ENCODE measurements around the gene BCL2L2.
A peak's percentile ranks its signal among the peaks of the same experiment; 100 is the strongest.
"Not testable (repeated sequence)": the region's sequence is repeated elsewhere in the genome, so short reads cannot be mapped to it uniquely, and the experiment has no call there.

Gene BCL2L2

DNA sequence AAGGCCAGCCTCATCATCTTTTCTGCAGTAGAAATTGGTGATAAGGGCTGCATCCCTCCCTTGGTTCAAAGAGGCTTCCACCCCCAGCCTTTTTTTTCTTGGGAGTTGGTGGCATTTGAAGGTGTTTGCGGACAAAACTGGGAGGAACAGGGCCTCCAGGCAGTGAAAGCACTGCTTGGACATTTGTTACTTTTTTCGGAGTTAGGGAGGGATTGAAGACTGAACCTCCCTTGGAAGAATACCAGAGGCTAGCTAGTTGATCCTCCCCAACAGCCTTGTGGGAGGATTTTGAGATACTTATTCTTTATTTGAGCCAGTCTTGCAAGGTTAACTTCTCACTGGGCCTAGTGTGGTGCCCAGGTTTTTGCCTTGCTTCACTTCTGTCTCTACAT lies 17.8 kb downstream of the BCL2L2 start:
- DNase-seq (ENCODE audit: low spot score), result no peak

DNA sequence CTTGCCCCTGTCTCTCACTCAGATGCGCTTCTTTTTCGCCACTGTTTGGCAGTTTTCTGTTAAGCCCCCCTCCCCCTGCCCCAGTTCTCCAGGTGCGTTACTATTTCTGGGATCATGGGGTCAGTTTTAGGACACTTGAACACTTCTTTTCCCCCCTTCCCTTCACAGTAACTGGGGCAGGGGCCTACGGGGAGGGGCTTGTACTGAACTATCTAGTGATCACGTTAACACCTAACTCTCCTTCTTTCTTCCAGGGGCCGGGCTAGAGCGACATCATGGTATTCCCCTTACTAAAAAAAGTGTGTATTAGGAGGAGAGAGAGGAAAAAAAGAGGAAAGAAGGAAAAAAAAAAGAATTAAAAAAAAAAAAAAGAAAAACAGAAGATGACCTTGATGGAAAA lies 18.4 kb downstream of the BCL2L2 start:
- DNase-seq (ENCODE audit: low spot score), result no peak

DNA sequence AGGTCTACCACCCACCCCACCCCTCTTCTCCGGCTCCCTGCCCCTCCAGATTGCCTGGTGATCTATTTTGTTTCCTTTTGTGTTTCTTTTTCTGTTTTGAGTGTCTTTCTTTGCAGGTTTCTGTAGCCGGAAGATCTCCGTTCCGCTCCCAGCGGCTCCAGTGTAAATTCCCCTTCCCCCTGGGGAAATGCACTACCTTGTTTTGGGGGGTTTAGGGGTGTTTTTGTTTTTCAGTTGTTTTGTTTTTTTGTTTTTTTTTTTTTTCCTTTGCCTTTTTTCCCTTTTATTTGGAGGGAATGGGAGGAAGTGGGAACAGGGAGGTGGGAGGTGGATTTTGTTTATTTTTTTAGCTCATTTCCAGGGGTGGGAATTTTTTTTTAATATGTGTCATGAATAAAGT lies 19.1 kb downstream of the BCL2L2 start:
- not testable (repeated sequence) for DNase-seq (ENCODE audit: low spot score)

DNA sequence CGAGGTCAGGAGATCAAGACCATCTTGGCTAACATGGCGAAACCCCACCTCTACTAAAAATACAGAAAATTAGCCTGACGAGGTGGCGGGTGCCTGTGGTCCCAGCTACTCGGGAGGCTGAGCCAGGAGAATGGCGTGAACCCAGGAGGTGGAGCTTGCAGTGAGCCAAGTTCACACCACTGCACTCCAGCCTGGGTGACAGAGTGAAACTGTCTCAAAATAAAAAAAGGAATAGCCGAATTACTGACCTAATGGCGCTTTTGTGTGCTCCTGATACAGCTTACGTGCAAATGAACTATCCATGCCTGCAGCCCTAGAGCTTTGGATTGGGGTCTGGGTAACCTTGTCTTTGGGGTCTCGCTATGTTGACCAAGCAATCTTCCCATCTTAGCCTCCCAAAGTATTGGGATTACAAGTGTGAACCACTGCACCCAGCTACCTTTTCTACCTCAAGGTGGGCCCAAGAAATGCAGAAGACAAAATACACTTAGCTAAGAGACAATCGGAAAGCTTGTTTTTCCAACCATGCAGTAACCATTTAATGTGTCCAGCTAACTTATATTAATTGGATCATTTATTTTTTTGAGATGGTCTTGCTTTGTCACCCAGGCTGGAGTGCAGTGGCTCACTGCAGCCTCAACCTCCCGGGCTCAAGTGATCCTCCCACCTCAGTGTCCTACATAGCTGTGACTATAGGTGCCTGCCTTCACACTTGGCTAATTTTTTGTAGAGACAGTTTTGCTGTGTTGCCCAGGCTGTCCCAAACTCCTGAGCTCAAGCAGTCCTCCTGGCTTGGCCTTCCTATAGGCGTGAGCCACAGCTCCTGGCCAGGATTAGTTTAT lies 20.1 kb downstream of the BCL2L2 start:
- DNase-seq (ENCODE audit: low spot score), result no peak

DNA sequence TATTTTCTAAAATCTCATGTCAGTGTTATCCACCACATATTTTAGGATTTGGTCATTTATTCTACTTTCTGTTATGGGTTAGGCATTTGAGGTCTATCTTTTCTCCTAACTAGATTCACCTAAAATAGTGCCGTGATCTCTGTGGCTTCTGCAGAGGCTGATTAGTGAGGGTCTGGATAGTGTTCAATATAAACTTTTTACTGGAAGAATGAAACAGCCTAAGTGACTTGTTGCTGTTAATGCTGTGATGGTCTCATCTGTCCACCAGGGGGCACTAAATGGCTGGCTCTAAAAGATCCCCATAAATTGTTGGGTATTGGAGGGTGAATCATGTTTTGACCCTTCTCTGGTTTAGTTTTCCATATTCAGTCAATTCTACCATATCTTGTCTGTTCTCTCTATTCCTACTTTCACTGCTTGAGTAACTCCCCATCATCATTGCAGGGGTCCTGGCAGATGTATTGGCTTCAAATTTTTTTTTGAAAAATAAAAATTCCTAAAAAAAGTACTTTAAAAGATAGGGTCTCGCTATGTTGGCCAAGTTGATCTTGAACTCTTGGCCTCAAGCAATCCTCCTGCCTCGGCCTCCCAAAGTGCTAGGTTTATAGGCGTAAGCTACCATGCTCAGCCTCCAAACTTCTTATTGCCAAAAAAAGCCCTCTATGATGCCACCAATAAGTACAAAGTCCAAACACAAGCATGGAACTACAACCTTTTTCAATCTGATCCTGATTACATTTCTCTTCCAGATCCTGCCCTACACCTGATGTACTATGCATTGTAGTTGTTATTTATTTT lies 21.5 kb downstream of the BCL2L2 start:
- peak; percentile 81 for DNase-seq (ENCODE audit: low spot score)

DNA sequence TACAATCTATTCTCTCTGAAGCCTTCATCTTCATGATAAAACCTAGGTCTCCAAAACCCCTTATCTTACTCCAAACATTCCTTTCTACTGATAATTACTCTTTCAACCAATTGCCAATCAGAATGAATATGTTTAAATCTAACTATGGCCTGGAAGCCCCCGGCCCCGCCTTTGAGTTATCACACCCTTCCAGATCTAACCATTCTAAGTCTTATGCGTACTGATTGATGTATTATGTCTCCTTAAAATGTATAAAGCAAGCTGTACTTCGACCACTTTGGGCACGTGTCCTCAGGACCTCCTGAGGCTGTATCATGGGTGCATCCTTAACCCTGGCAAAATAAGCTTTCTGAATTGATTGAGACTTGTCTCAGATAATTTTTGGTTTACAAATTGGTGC lies 29.0 kb downstream of the BCL2L2 start:
- no peak for DNase-seq (ENCODE audit: low spot score)

DNA sequence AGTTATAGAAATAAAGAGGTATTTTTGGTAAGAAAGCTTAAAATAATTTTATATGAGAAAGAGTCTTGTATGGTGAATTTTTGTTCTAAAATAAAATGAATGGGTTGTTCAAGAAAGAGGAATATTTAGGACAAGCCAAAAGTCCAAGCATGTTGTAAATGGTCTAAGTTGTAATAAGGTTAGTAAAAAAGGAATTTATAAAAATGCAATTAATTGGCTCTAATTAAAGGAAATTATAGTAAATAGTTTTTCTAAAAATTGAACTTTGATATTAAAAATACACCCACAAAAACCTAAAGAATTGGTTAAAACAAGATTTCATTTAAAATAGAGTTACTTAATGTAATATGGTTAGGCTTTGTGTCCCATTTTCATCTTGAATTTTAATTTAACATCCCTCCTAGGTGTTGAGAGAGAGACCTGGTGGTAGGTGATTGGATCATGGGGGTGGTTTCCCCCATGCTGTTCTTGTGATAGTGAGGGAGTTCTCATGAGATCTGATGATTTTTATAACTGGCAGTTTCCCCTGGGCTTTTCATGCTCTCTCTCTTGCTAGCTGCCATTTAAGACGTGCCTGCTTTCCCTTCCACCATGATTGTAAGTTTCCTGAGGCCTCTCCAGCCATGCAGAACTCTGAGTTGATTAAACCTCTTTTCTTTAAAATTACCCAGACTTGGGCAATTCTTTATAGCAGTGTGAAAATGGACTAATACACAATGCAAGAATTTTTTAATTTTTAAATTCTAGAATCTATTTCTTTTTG lies 33.1 kb downstream of the BCL2L2 start:
- no peak for DNase-seq (ENCODE audit: low spot score)

DNA sequence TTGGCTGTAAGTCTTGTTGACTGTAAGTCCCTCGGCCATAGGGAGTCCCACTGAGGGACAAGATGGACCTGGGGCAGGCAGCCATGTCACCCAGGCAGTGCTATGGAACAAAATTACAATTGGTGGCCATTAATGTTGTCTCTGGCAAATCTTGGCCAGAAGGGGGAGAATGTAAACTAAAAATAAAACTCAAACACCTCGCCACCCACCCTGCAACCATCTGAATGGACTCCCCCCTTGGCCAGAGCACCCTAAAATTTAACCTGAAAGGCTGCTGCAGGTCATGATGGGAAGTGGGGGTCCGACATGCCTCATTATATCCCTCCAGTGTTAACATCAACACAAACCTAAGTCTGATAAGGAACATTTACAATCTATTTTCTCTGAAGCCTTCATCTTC lies 37.8 kb downstream of the BCL2L2 start:
- peak; percentile 3 for DNase-seq (ENCODE audit: low spot score)

DNA sequence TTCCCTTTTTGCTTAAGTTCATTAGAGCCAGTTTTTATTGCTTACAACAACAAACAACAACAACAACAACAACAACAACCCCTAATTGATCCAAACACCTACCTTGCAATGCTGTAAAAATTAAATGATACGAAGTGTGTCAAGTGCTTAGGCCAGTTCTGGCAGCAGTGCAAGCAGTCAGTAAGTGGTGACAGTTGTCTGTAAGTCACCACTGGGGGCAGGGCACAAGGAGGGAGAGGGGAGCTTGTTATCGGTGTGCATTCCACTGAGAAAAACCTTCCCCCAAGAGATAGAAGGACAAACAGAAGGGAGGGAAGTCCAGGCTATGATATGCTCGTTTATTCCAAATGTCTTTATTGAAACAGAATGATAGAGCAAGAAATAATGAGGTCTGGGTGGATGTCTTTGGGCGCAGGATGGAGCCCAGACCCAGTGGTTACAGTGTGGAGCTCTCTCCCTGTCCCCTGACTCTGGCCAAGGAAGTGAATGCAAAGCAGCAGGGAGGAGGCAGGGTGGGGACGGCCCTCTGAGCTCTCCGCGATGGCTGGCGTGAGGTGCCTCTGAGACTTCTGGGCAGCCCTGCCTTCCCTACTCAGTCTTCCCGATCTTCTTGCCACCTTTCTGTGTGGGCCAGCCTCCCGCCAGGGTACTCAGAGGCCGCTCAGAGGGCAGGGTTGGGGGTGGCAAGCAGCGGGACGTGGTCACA lies 39.5 kb downstream of the BCL2L2 start:
- peak; percentile 5 for DNase-seq (ENCODE audit: low spot score)

DNA sequence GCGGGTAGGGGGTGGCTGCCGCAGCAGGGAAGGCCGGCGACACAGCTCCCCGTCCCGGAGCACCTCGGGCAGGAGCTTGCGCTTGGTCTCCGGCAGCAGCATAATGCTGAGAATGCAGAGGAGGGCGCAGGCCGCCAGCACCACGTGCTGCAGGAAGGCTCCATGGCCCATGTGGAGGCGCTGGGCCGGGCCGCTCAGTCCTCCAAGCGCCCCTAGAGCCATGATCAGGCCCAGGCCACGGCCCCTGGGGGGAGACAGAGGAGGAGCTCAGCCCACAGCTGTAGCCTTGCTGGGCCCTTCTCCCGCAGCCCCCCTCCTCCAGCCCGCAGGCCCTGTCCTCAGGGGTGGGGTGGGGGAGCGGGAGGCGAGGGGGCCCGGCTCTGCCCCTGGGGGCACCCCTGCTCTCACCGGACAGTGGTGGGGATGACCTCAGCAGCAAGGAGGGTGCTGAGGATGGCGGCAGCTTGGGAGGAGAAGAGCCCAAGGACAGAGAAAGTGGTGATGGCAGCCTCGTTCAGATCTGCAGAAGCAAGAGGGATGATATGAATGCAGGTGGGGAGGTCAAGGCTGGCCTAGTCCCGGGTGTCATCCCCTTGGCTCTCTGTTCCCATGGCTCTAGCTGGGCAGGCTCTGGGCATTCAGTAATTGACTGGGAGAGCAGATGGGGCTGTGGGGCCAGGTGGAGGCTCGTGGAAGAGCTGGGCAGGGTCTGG lies 40.2 kb downstream of the BCL2L2 start:
- peak; percentile 3 for DNase-seq (ENCODE audit: low spot score)

DNA sequence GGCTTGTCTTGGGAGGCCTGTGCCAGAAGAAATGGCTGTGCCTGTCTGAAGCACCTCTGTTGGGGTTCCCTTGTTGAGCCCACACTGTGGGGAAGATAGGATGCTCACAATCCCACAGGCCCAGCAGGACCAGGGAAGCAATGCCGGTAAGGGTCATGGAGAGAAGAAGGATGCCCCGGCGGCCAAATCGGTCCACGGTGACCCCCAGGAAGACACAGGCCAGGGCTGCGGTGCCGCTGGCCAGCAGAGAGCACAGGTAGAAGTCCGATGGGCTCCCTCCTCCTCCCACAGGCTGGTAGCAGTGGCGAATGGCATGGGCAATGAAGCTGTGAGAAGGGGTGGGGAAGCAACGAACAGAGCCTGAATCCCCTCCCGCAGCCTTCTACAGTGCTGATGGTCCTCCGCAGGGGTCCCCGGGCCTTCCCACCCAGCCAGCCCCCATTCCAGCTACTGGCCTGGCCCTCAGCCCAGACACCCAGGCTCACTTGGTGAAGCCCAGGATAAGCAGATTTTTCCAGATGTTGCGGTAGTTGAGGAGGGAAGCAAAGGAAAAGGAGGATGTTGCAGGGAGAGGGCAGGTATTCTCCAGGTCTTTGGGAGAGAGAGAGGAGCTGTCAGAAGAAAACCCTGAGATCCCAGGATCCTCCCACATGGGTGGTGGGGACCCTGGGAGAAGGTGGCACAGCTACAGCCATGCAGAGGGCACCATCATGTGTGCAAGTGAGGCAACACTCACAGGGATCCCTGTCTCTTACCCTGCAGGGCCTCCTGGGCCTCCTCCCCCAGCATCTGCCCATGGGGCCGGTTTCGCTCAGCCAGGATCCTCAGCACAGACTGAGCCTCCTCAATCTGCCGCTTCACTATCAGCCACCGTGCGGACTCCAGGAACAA lies 41.0 kb downstream of the BCL2L2 start:
- peak; percentile 7 for DNase-seq (ENCODE audit: low spot score)

DNA sequence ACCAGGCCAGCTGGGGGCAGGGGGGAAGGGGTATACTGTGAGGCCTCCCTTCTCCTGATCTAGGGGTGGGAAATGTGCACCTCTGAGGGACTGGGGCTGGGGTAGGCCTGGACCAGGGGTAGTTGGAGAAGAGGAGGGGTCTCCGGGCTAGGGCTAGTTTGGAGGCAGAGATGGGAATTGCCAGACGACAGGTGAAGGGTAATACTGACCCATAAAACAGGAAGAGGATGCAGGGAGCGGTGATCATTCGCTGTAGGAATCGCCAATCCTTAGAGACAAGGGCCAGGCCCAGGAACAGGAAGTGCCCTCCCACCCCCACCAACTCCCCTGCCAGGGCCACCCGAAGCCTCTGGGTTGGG lies 41.6 kb downstream of the BCL2L2 start:
- DNase-seq (ENCODE audit: low spot score), result peak; percentile 4

DNA sequence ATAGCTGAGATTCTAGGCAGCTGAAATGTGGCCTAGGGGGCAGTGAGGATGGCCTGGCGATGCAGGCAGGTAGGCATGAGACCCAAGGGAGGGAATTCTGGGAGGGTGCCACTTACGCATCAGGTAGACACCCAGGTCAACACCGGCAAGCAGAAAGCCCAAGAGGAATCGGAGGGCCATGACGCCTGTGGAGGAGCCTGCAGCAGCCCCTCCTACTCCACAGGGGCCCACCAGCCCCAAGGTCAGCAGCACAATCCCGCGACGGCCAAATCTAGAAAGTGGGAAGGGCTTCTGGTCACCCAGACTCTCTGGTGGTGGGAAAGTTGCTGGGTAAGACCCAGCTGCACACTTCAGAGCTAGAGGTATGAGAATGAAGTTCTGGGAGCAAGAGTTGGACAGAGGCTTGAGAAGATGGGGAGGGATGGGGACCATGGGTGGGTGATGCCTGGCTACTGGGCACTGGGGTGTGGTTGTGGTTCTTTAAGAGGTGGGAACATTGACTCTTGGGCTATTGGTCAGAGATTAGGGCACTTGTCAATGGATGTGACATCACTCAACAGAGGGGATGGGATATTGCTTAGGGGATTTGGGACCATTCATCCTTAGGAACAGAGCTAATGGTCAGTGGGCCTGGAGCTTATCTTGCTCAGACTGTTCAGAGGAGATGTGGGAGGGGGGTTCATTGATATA lies 42.7 kb downstream of the BCL2L2 start:
- DNase-seq (ENCODE audit: low spot score), result peak; percentile 5

DNA sequence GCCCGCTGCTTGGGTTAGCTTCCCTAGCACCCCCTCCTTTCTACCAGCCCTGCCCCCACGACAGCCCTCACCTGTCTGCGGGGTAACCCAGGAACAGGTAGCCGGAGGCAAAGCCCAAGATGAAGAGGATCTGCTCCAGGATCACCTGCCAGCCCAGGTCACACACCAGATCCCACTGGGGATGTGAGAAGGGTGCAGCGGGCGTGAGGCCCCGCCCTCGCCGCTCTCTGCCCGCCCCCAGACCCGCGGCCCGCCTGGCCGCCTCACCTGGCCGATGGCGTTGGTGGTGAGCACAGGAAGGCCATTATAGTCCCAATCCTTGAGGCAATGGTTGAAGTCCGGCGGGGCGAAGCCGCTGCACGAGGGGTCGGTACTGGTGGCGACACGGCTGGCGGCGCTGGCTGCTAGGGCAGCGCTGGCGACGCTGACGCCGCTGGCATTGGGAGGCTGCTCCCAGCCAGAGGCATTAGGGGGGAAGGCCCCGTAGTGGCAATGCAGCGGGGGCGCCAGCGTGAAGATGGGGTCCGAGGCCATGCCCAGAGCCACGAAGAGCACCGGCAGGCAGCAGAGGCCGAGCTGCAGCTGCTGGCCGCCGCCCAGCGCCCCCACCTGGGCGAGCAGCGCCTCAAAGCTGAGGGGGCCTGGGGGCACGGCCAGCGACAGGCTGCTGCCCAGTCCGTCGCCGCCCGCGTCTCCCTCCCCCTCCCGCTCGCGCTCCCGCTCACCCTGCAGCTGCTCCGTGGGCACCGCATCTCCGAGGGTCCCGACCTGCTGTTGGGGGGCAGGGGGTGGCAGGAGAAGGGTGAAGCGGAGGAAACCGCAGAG lies 45.3 kb downstream of the BCL2L2 start:
- peak; percentile 33 for DNase-seq (ENCODE audit: low spot score)

DNA sequence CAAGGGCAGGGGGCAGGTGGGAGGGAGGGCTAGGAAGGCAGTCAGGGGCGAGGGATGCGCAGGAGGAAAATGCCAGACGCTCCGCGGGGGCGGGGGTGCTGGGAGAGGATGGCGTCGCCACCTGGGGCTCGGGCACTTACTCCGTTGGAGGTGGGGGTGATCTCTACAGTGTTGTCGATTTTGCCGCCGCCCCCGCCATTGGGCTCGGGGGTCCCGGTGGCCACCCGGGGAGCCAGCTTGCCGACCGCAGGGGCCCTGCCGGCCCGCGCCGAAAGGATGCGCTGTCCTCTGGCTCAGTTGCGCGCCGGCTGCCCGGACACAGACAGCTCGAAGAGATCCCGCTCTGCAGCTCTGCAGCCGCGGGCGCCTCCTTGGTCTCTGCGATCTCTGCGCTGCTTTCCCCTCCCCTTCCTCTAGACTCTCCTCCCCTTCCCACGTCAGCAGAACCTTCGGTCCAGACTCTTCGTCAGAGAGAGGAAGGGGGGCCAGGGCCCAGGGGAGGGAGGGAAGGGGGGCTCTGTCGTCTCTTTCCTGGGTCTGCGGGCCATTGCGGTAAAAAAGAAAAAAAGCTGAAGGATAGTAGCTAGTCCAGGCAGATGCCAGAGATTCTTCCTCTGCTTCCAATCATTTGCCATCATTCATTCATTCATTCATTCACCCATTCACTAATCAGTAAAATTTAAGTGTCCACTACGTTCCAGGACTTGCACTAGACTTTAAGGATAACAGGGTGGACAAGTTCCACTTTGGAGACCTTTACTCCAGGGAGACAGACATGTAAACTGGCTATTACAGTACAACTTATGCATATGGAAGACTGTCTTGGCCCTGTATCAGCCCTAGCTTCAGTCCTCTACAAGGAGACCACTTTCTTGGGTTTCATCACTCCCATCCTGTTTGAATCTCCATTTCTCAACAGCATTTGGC lies 46.1 kb downstream of the BCL2L2 start, which contains the start of gene SLC22A17:
SLC22A17 (minus strand) TSS at position 382 of the 927 bp plus-strand sequence.
- DNase-seq (ENCODE audit: low spot score), result peak; percentile 93

DNA sequence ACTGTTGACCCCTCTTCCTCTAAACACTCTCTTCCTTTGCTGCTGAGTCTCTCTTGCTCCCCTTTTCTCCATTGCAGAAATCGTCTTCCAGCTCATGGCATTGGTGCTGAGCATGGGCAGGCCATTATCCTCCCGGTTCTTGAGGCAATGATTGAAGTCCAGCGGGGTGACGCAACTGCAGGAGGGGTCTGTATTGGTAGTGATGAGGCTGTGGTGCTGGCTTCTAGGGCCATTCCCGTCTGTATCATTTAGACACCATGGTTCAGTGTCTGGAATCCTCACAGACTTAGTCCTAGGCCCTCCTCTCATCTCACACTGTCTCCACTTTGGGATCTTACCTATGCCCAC lies 46.8 kb downstream of the BCL2L2 start:
- DNase-seq (ENCODE audit: low spot score), result no peak

DNA sequence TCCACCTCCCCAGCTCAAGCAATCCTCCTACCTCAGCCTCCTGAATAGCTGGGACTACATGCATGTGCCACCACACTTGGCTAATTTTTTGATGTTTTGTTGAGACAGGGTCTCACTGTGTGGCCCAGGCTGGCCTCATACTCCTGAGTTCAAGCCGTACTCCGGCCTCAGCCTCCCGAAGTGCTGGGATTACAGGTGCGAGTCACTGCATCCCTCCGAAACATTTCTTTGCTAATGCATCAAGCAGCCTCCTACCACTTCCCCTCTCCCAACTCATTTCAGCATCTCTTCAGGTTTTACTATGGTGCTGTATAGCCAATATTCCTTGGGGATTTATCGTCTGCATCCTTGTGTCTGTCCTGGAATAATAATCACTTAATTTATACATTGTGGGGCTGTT lies 48.4 kb downstream of the BCL2L2 start:
- DNase-seq (ENCODE audit: low spot score), result no peak

Measured in AG08396 (cell line).